SH-SY5Y (cell line): Measurements from ENCODE around the gene POLD2.

ENCODE experiments used
- GATA2 ChIP-seq: IDR thresholded peaks from 2 replicates; pipeline ENCODE4 v1.6.1; 2011; ENCODE audit warnings: mild to moderate bottlenecking, low read depth, low read length
- GATA3 ChIP-seq: IDR thresholded peaks from 2 replicates; pipeline ENCODE4 v1.6.1; 2011; ENCODE audit warnings: low read depth, mild to moderate bottlenecking, low read length, moderate library complexity

DNA sequence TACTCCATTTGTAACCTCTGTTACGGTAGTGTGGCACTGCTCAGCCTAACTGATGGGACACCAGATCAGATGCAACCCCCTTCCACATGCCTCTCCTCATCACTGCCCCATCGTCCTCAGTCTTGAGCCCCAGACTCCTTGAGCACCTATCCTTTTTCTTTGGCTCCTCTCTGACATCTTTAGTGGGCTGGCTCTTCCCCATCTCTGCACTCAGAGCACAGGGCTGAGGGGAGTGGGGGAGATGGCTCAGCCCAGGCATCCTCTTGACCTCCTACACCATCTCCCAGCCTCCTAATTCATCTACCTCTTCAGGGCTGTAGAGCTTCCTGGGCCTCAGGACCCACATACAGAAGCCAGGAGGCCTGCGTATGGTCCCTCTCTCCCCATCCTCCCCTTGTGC is 39.6 kb downstream of the POLD2 start:
- TF ChIP-seq GATA2 (no peak), GATA3 (no peak)
